GM18520 (cell line): ENCODE results near the gene LGI2.
"Not testable (repeated sequence)": the region's sequence is repeated elsewhere in the genome, so short reads cannot be mapped to it uniquely, and the experiment has no call there.

ENCODE experiments used
- ATAC-seq: cut with Tn5 transposase; IDR thresholded peaks from one replicate; pipeline ENCODE4 v1.9.1; 2021; ENCODE audit not compliant: unreplicated experiment

Gene LGI2

GRCh38 chr4:25030277-25031076, at the start of gene LGI2:
Gene LGI2, minus strand, starts transcription at chr4:25030946. Its CDS starts 253 bp downstream, at chr4:25030693.
- no peak for ATAC-seq

GRCh38 chr4:25078523-25078922, 47.8 kb upstream of the LGI2 start:
- ATAC-seq, result no peak

- no peak for ATAC-seq
Measured at GRCh38 chr4:25076625-25077398, 46.1 kb upstream of the LGI2 start.

- no peak for ATAC-seq
Measured at GRCh38 chr4:25075851-25076250, 45.1 kb upstream of the LGI2 start.

- ATAC-seq, result no peak
Measured at GRCh38 chr4:25075129-25075528, 44.4 kb upstream of the LGI2 start.

GRCh38 chr4:25070545-25070944, 39.8 kb upstream of the LGI2 start:
- ATAC-seq, result no peak

- ATAC-seq, result no peak
Measured at GRCh38 chr4:25069014-25069413, 38.3 kb upstream of the LGI2 start.

GRCh38 chr4:25068386-25068785, 37.6 kb upstream of the LGI2 start:
- ATAC-seq, result no peak

GRCh38 chr4:25065932-25066590, 35.3 kb upstream of the LGI2 start:
- ATAC-seq, result no peak

- ATAC-seq, result no peak
Measured at GRCh38 chr4:25065431-25065858, 34.7 kb upstream of the LGI2 start.

GRCh38 chr4:25064447-25064846, 33.7 kb upstream of the LGI2 start:
- not testable (repeated sequence) for ATAC-seq

GRCh38 chr4:25063116-25063515, 32.4 kb upstream of the LGI2 start:
- ATAC-seq, result no peak

- no peak for ATAC-seq
Measured at GRCh38 chr4:25062098-25062497, 31.4 kb upstream of the LGI2 start.

- no peak for ATAC-seq
Measured at GRCh38 chr4:25061602-25062001, 30.9 kb upstream of the LGI2 start.

- no peak for ATAC-seq
Measured at GRCh38 chr4:25060963-25061340, 30.2 kb upstream of the LGI2 start.

GRCh38 chr4:25060241-25060962, 29.7 kb upstream of the LGI2 start:
- ATAC-seq, result no peak

GRCh38 chr4:25059791-25060190, 29.0 kb upstream of the LGI2 start:
- ATAC-seq, result no peak

GRCh38 chr4:25058796-25059195, 28.1 kb upstream of the LGI2 start:
- no peak for ATAC-seq

- ATAC-seq, result no peak
Measured at GRCh38 chr4:25057299-25057698, 26.6 kb upstream of the LGI2 start.

- ATAC-seq, result not testable (repeated sequence)
Measured at GRCh38 chr4:25052037-25052436, 21.3 kb upstream of the LGI2 start.

GRCh38 chr4:25051534-25051933, 20.8 kb upstream of the LGI2 start:
- ATAC-seq, result no peak
